ENCODE data around the gene RMND1. TPM values are rescaled to one million over a fixed set of nuclear protein-coding genes. Genes with fewer than 3 reads are reported as not detected.

Gene RMND1
- total RNA-seq, 1 donor from 2014 or later, result 19.9 TPM

Other genes with a start within 250 kb of the RMND1 start
- 314 and 444 TPM in 2 replicates for gene AKAP12, start 212.2 kb downstream of the RMND1 start, total RNA-seq
- 5.0 and 6.7 TPM in 2 replicates for gene ZBTB2, start 60.6 kb downstream of the RMND1 start, total RNA-seq
- gene CCDC170, start 41.9 kb upstream of the RMND1 start, total RNA-seq, result under 0.01 TPM in 2 replicates

All from dermis microvascular lymphatic vessel endothelial cell (primary cell).